HG03521 (cell line): ENCODE results near the gene WFDC10B.
"Not testable (repeated sequence)": the region's sequence is repeated elsewhere in the genome, so short reads cannot be mapped to it uniquely, and the experiment has no call there.

ENCODE experiments used
- ATAC-seq: cut with Tn5 transposase; IDR thresholded peaks from one replicate; pipeline ENCODE4 v1.9.1; 2021; ENCODE audit warnings: mild to moderate bottlenecking, moderate library complexity; ENCODE audit not compliant: unreplicated experiment

WFDC10B gene

GRCh38 chr20:45704969-45705637 is at the start of gene WFDC10B:
TSS of gene WFDC10B (minus strand) at chr20:45705019. CDS start at chr20:45685992, 19,027 bp downstream.
- ATAC-seq: no peak

DNA sequence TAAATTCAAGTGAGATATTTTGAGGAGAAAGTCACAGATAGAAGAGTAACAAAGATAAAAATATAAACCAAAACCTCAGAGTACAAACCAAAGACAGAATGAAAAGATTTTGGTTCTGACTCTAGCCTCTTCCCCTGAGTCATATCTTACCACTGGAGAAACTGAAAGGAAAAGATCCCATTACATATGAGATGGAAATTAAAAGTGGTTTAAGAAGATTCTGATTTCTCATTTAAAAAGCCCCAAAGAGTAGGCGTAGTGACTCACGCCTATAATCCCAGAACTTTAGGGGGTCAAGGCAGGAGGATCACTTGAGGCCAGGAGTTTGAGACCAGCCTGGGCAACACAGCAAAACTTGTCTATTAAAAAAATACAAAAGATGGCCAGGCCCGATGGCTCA is 47.9 kb upstream of the WFDC10B start:
- no peak for ATAC-seq

DNA sequence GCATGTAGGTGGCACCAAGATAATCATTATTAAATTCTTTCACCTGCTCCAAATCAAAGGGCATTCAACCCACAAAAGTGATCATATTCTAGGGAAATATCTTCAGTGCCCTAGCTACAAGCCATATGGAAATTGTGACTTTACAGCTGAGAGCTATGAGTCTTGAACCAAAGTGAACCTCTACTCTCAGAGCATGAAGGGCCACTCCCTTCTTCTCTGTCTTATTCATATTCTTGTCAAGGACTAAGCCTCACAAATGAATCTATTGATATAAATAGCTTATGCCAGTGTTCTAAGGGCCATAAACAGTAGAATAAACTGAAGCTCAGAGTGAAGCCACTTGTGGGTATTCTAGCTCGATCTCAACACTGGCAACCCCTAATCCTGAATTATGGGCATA is 46.9 kb upstream of the WFDC10B start:
- ATAC-seq: no peak

- no peak for ATAC-seq
Observed at GRCh38 chr20:45745015-45745414, 40.2 kb upstream of the WFDC10B start.

- ATAC-seq: no peak
Observed at GRCh38 chr20:45742596-45742995, 37.8 kb upstream of the WFDC10B start.

DNA sequence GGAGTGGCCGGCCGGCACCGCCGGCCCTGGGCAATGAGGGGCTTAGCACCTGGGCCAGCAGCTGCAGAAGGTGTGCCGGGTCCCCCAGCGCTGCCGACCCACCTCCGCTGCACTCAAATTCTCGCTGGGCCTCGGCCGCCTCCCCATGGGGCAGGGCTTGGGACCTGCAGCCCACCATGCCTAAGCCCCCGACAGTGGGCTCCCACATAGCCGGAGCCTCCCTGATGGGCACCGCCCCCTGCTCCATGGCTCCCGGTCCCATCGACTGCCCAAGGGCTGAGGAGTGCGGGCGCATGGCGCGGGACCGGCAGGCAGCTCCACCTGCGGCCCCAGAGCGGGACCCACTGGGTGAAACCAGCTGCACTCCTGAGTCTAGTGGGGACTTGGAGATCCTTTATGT is 31.2 kb upstream of the WFDC10B start:
- ATAC-seq: no peak

GRCh38 chr20:45735552-45735951 is 30.7 kb upstream of the WFDC10B start:
- ATAC-seq: no peak

GRCh38 chr20:45732199-45732598 is 27.4 kb upstream of the WFDC10B start:
- ATAC-seq: no peak

DNA sequence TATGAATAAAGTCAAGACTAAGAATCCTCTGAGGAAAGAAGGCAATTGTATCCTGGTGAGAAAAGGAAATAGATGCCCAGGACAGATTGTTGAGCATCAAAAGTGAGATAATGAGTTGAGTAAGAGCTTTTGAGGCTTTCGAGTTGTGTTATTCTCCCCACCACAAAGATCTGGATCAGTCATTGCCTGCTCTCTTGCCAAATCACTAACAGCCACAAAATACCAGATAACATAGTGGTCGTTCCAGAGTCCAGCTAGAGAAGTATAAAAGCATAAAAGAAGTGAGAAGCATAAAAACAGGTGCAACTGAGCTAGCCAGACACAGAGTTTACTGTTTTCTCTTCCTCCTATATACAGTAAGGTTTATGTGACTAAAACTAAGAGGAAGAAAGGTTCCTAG is 22.2 kb upstream of the WFDC10B start:
- ATAC-seq: no peak

DNA sequence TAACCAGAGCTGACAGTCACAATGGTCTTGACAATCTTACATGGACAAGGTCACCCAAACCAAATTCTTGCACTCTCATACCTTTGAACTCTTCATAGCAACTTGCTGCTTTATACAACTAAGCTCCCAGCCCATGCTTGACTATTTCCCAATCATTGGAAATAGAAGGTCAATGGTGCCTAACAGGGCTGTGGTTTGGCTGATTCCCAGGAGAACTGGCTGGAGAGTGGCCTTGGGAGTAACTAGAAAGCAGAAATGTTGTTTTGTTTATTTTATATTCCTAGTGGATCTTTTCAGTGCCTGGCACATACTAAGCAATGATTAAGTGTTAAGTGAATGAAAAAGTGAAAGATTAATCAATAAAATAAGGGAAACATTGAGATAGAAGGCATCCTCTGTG is 20.3 kb upstream of the WFDC10B start:
- ATAC-seq: no peak

GRCh38 chr20:45722047-45722446 is 17.2 kb upstream of the WFDC10B start, which contains the start of gene SPINT4:
TSS of gene SPINT4 (plus strand) at chr20:45722347. CDS start at chr20:45722368, 21 bp downstream.
- no peak for ATAC-seq

DNA sequence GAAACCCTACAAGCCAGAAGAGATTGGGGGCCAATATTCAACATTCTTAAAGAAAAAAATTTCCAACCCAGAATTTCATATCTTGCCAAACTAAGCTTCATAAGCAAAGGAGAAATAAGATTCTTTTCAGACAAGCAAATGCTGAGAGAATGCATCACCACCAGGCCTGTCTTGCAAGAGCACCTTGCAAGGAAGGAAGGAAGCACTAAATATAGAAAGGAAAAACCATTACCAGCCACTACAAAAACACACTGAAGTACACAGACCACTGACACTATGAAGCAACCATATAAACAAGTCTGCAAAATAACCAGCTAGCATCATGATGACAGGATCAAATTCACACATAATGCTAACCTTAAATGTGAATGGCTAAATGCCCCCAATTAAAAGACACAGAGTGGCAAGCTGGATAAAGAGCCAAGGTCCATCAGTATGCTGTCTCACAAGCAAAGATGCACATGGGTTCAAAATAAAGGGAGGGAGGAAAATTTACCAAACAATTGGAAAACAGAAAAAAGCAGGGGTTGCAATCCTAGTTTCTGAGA is 11.4 kb upstream of the WFDC10B start:
- ATAC-seq: not testable (repeated sequence)

DNA sequence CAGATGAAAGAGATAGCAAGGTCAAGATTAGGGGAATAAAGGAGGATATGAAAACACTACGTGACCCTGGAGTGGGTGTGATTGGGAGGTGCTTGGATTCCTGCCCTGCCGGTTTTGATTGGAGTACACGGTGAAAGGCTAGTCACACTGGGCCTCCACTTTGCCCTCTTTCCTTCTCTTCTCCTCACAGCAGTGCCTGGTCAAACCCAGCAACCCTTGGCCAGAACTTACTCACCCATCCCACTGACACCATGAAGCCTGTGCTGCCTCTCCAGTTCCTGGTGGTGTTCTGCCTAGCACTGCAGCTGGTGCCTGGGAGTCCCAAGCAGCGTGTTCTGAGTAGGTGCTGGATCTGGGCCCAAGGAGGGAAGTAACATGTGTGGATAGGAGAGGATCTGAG is 2.9 kb downstream of the WFDC10B start, which contains the start of gene WFDC13:
TSS of gene WFDC13 (plus strand) at position 166 of the 400 bp plus-strand sequence. CDS start at position 252, 86 bp downstream.
- no peak for ATAC-seq

- no peak for ATAC-seq
Observed at GRCh38 chr20:45701104-45701503, 3.7 kb downstream of the WFDC10B start.

GRCh38 chr20:45695496-45695895 is 9.3 kb downstream of the WFDC10B start:
- no peak for ATAC-seq

- not testable (repeated sequence) for ATAC-seq
Observed at GRCh38 chr20:45693346-45693745, 11.5 kb downstream of the WFDC10B start.

DNA sequence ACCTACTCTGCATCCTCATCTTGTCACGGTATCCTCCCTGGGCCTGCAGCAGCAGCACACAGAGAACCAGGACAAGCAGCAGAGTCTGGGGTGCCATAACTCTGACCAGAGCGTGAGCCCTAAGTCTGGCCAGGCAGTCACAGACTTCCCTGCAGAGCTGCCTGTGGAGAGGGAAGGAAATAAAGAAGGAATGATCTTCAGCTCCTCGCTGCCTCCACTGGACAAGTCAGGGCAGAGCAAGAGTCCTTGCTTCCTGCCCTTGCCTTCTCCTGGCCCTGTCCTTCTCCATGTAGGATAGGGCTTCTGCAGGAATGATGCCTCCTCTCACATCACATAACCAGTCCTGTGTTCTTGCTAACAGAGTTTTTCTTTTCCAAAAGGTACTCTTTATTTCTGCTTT is 18.9 kb downstream of the WFDC10B start:
- ATAC-seq: no peak

DNA sequence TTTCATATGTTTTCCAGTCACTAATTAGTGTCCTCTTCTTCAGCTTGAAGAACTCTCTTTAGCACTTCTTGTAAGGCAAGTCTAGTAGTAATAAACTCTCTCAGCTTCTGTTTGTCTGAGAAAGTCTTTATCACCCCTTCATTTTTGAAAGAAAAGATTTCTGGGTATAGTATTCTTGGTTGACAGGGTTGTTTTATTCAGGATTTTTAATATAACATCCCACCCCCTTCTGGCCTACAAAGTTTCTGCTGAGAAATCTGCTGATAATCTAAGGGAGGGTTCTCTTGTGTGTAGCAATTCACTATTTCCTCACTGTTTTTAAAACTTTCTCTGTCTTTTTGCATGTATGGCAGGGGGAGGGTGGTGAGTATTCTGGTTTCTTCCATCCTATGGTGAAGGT is 25.2 kb downstream of the WFDC10B start:
- ATAC-seq: no peak

- ATAC-seq: no peak
Observed at GRCh38 chr20:45672765-45673164, 32.1 kb downstream of the WFDC10B start.

DNA sequence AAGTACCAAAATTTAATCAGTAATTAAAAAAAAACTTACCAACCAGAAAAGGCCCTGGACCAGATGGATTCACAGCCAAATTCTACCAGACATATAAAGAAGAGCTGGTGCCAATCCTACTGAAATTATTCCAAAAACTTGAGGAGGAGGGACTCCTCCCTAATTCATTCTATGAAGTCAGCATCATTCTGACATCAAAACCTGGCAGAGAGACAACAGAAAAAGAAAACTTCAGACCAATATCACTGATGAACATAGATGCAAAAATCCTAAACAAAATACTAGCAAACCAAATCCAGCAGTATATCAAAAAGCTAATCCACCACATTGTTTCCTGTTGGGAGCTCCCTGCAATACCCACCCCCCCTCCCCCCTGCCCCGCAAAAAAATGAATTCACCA is 34.7 kb downstream of the WFDC10B start, which contains the start of gene WFDC11:
TSS of gene WFDC11 (minus strand) at position 101 of the 400 bp plus-strand sequence. CDS start 19,639 bp downstream, outside the sequence.
- ATAC-seq: no peak

DNA sequence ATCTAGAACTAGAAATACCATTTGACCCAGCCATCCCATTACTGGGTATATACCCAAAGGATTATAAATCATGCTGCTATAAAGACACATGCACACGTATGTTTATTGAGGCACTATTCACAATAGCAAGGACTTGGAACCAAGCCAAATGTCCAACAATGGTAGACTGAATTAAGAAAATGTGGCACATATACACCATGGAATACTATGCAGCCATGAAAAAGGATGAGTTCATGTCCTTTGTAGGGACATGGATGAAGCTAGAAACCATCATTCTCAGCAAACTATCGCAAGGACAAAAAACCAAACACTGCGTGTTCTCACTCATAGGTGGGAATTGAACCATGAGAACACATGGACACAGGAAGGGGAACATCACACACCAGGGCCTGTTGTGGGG is 47.8 kb downstream of the WFDC10B start:
- not testable (repeated sequence) for ATAC-seq

GRCh38 chr20:45651726-45652125 is 53.1 kb downstream of the WFDC10B start:
- not testable (repeated sequence) for ATAC-seq
